ENCODE measurements around the gene CMSS1. TPM values are rescaled to one million over a fixed set of nuclear protein-coding genes. Genes with fewer than 3 reads are reported as not detected.

Gene CMSS1
- total and polyA plus RNA-seq, 2 of the 13 experiments (the other 11 are each of a cell fraction or from before 2014, with no cell fraction given), result 6.4 to 48.7 TPM

DNA sequence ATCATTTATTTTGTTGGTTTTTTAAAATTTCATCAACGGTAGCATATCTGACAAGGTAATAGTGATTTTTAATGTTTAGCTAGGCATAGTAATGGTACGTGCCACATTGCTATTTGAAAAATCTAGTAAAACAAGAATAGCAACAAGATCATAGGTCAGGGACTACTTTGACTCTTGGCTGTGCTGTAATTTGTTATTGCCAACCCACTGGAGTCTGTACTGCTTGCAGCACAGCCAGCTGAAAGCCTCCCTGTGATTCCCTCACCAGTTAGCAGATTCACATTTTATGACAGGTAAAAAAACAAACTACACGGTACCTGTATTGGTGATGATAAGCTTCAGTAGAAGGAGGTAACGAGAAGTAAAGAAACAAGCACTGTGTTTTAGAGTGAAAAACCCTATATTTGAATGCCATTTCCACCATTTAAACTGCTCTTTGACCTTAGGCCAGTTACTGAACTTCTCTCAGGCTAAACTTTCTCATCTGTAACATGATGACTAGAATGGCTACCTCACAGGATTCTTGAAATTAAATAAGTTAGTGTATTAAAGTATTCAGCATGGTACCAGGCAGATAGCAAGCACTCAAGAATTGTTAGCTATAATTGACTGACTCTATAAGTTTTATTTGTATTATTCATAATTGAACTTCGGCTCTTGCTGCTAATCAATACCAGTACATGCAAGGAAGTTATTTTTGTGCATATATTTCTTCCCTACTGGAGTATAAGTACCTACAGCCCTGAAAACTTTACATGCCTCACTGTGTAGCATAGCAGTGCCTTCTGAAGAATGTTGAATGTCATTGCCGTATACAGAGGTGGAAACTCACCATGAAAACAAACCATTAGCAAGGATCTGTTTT lies 280.5 kb downstream of the CMSS1 start (continued):
- TF ChIP-seq, protein P1, sequence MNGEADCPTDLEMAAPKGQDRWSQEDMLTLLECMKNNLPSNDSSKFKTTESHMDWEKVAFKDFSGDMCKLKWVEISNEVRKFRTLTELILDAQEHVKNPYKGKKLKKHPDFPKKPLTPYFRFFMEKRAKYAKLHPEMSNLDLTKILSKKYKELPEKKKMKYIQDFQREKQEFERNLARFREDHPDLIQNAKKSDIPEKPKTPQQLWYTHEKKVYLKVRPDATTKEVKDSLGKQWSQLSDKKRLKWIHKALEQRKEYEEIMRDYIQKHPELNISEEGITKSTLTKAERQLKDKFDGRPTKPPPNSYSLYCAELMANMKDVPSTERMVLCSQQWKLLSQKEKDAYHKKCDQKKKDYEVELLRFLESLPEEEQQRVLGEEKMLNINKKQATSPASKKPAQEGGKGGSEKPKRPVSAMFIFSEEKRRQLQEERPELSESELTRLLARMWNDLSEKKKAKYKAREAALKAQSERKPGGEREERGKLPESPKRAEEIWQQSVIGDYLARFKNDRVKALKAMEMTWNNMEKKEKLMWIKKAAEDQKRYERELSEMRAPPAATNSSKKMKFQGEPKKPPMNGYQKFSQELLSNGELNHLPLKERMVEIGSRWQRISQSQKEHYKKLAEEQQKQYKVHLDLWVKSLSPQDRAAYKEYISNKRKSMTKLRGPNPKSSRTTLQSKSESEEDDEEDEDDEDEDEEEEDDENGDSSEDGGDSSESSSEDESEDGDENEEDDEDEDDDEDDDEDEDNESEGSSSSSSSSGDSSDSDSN (CRISPR knock-in tag; IDR thresholded peaks at IDR 0.05), result no peak
- TF ChIP-seq ZNF549 (CRISPR knock-in tag; IDR thresholded peaks at IDR 0.05) (no peak), BCL6 (CRISPR knock-in tag; IDR thresholded peaks at IDR 0.05) (peak; percentile 80), SOX13 (IDR thresholded peaks at IDR 0.05) (no peak), SOX13 (CRISPR knock-in tag; conservative IDR thresholded peaks at IDR 0.05 in 1 of 2, IDR thresholded peaks at IDR 0.05 in 1 of 2) (peak in 1 of 2 experiments; percentile 51; a peak in 2 of 4 replicates), NPAS2 (CRISPR knock-in tag; IDR thresholded peaks at IDR 0.05; ENCODE audit: borderline replicate concordance) (no peak), RAD21 (CRISPR knock-in tag; IDR thresholded peaks at IDR 0.05) (no peak), ATAD3A (CRISPR knock-in tag; IDR thresholded peaks at IDR 0.05) (no peak), AHR (CRISPR knock-in tag; IDR thresholded peaks at IDR 0.05) (no peak), FOXK2 (IDR thresholded peaks at IDR 0.05) (peak; percentile 37; the same call in 1 of the 2 replicates), ZNF232 (CRISPR knock-in tag; IDR thresholded peaks at IDR 0.05; ENCODE audit: borderline replicate concordance) (no peak), NR2F2 (IDR thresholded peaks at IDR 0.05; ENCODE audit: borderline replicate concordance, low read depth) (peak; percentile 83), EED (CRISPR knock-in tag; IDR thresholded peaks at IDR 0.05) (no peak), ZBTB42 (CRISPR knock-in tag; IDR thresholded peaks at IDR 0.05) (peak; percentile 59; the same call in 1 of the 2 replicates), ZMYM2 (CRISPR knock-in tag; IDR thresholded peaks at IDR 0.05) (0 out of 2 replicates have a peak, but pooled peaks have one; percentile 57), ZSCAN9 (CRISPR knock-in tag; IDR thresholded peaks at IDR 0.05; ENCODE audit: borderline replicate concordance) (0 out of 2 replicates have a peak, but pooled peaks have one; percentile 25), TRIM24 (CRISPR knock-in tag; IDR thresholded peaks at IDR 0.05) (no peak), ZNF558 (CRISPR knock-in tag; IDR thresholded peaks at IDR 0.05; ENCODE audit: borderline replicate concordance) (no peak), NFATC3 (CRISPR knock-in tag; IDR thresholded peaks at IDR 0.05) (no peak)
- TF ChIP-seq, protein P2, sequence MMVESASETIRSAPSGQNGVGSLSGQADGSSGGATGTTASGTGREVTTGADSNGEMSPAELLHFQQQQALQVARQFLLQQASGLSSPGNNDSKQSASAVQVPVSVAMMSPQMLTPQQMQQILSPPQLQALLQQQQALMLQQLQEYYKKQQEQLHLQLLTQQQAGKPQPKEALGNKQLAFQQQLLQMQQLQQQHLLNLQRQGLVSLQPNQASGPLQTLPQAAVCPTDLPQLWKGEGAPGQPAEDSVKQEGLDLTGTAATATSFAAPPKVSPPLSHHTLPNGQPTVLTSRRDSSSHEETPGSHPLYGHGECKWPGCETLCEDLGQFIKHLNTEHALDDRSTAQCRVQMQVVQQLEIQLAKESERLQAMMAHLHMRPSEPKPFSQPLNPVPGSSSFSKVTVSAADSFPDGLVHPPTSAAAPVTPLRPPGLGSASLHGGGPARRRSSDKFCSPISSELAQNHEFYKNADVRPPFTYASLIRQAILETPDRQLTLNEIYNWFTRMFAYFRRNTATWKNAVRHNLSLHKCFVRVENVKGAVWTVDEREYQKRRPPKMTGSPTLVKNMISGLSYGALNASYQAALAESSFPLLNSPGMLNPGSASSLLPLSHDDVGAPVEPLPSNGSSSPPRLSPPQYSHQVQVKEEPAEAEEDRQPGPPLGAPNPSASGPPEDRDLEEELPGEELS (CRISPR knock-in tag; IDR thresholded peaks at IDR 0.05), result peak; percentile 33; the same call in 1 of the 2 replicates
- TF ChIP-seq, protein P3, sequence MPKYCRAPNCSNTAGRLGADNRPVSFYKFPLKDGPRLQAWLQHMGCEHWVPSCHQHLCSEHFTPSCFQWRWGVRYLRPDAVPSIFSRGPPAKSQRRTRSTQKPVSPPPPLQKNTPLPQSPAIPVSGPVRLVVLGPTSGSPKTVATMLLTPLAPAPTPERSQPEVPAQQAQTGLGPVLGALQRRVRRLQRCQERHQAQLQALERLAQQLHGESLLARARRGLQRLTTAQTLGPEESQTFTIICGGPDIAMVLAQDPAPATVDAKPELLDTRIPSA (CRISPR knock-in tag; IDR thresholded peaks at IDR 0.05; ENCODE audit: borderline replicate concordance), result no peak
- TF ChIP-seq, protein P4, sequence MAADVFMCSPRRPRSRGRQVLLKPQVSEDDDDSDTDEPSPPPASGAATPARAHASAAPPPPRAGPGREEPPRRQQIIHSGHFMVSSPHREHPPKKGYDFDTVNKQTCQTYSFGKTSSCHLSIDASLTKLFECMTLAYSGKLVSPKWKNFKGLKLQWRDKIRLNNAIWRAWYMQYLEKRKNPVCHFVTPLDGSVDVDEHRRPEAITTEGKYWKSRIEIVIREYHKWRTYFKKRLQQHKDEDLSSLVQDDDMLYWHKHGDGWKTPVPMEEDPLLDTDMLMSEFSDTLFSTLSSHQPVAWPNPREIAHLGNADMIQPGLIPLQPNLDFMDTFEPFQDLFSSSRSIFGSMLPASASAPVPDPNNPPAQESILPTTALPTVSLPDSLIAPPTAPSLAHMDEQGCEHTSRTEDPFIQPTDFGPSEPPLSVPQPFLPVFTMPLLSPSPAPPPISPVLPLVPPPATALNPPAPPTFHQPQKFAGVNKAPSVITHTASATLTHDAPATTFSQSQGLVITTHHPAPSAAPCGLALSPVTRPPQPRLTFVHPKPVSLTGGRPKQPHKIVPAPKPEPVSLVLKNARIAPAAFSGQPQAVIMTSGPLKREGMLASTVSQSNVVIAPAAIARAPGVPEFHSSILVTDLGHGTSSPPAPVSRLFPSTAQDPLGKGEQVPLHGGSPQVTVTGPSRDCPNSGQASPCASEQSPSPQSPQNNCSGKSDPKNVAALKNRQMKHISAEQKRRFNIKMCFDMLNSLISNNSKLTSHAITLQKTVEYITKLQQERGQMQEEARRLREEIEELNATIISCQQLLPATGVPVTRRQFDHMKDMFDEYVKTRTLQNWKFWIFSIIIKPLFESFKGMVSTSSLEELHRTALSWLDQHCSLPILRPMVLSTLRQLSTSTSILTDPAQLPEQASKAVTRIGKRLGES (CRISPR knock-in tag; IDR thresholded peaks at IDR 0.05; ENCODE audit: borderline replicate concordance), result no peak

Data from HepG2 (cell line).